Medulla oblongata (tissue), 1 donor: ENCODE data around the gene ROMO1.
"Not testable (repeated sequence)": the region's sequence is repeated elsewhere in the genome, so short reads cannot be mapped to it uniquely, and the experiment has no call there.

Source experiments
- DNase-seq: peaks from one replicate; pipeline ENCODE4 v3.0.0-alpha.2; 2015; ENCODE audit errors: extremely low spot score

Gene ROMO1

GRCh38 chr20:35730583-35731468 lies 31.6 kb downstream of the ROMO1 start:
- DNase-seq: no peak

DNA sequence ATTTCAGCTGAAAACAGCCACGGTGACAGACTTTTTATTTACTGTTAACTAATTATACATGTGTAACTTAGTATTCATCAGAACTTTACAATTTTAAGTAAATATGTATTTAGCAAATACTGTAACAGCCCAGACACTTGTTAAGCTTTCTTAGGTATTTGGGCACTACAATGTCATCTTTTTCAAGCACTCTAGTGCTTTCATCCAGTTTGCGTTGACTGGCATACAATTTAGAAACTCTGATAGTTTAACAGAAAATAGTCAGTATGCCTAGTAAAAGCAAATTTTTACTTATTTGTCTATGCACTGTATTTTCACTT lies 32.2 kb downstream of the ROMO1 start:
- DNase-seq: no peak

DNA sequence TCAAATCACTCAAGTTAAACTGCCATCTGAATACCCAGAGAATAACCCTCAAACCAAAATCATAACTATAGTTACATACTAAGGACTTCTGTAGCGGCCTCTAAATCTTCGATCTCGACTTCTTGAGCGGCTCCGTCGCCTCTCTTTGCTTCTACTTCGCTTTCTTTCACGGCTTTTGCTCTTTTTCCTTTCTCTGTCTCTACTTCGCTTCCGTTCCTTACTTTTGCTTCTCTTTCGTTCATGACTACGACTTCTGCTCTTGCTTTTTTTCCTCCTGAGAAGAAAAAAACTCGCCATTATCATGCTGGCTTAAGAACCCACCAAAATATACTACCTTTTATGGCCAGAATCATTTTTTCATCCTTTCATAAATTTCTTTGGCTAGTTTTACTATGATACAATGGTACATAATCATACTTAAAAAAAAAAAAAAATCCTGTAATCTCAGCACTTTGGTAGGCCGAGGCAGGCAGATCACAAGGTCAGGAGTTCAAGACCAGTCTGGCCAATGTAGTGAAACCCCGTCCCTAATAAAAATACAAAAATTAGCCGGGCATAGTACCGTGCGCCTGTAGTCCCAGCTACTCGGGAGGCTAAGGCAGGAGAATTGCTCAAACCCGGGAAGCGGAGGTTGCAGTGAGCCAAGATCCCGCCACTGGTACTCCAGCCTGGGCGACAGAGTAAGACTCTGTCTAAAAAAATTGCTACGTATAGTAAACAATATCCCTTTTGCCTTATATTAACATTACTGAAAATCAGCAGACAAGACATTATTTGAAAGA lies 32.8 kb downstream of the ROMO1 start:
- DNase-seq: no peak

GRCh38 chr20:35732644-35732982 lies 33.4 kb downstream of the ROMO1 start:
- DNase-seq: no peak

- no peak for DNase-seq
These were observed 35.2 kb downstream of the ROMO1 start for GRCh38 chr20:35734374-35734773.

DNA sequence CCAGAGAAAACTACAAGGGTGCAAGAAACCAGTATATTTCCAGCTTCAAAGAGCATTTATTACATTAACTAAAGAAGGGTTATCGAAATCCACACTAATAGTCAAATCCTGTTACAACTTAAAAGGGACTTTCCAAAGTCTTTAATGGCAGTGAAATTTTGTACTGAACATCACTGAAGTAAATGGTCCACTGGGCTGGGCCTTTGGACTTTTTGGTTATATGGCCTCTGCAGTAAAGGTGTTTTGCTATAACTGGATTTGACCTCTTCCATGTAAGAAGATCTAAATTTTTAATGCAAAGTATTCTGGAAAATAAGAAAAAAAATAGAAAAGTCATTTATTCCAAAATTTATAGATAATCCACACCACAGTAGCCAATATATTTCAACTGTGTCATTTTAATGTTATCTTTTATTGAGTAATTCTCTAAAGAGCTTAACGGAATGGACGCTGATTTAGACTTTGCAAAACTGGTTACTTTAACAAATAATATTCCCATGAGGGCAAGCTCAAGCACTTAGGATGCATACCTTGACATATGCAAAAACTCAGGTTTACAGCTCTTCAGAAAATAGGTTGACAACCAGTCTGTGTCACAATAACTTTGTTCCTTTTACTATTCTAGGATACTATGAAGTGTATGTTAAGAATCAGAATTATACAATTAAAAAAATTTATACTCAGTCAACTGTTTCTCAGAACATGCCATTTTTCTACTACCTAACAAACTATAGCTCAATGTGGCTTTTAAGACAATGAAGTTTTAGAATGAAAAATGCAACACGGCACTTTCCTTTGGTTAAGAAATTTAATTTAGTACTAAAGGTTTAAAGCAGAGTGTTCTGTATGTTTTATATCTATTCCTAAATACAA lies 35.8 kb downstream of the ROMO1 start:
- DNase-seq: no peak

DNA sequence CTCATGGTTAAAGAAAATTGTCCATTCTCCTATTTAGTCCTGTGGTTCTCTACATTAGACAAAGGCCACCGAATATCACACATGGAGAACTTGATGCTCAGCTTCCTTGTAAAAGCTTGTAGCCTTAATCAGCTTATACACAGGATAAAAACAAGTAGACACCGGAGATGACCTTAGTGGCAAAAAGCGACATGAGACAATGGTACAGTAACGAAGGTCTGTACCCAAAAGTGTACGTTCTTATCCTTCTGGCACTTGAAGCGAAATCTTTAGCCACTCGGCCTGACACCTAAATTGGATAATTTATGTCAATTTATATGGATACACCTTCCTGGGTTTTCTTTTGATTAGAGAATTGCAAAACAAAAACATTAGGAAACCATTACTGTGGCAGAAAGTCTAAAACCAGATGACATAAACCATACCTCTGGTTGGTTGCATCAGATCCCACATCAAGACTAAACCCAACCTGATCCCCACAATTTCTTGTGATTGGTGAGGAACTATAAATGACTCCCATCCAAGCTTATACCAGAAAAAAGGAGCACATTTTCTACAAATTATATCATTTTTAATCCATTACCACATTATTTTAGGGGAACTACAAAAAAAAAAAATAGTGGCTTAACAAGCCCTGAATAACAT lies 36.7 kb downstream of the ROMO1 start:
- no peak for DNase-seq

GRCh38 chr20:35737865-35738333 lies 38.7 kb downstream of the ROMO1 start:
- DNase-seq: no peak

GRCh38 chr20:35738410-35739179 lies 39.4 kb downstream of the ROMO1 start:
- DNase-seq: no peak

GRCh38 chr20:35739294-35740163 lies 40.3 kb downstream of the ROMO1 start:
- peak; percentile 23 for DNase-seq

GRCh38 chr20:35741892-35742740 lies 42.9 kb downstream of the ROMO1 start, which contains the start of gene RBM39:
TSS of gene RBM39 (minus strand) at chr20:35742260. CDS start at chr20:35740874, 1,386 bp downstream.
- DNase-seq: peak; percentile 100

DNA sequence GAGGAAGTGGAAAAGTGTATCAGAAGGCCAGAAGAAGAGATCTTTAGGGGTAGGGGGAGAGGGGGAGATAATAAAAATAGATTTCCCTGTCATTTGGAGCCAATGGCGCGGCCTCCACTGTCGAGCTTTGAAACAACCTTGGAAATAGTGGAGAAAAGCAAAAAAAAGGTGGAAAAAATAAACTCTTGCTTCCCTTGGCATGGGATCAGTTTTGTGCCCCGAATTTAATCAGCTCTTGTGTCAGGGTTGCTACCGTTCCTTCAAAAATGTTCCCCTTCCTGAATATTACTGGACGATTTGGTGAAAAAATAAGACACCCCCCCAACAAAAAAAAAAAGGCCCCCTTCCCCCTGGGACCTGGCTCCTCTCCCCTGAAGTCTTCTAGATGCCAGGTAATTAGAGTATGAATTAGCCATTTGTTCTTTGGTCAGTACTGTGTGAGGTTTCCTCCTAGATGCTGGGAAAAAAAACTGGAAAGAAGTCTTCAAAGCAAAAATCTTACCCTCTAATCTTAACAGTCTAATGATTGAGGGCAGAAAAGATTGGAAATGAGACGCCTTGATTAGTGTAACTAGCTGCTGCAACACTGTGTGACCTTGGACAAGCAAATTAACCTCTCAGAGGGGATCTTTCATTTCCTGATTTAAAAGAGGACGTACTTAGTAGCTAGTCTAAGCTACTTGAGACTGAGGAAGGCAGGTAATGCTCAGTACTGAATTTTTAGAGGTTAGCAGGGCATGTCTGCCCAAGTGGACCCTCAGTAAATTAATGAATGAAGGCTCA lies 43.7 kb downstream of the ROMO1 start:
- DNase-seq: peak; percentile 63

DNA sequence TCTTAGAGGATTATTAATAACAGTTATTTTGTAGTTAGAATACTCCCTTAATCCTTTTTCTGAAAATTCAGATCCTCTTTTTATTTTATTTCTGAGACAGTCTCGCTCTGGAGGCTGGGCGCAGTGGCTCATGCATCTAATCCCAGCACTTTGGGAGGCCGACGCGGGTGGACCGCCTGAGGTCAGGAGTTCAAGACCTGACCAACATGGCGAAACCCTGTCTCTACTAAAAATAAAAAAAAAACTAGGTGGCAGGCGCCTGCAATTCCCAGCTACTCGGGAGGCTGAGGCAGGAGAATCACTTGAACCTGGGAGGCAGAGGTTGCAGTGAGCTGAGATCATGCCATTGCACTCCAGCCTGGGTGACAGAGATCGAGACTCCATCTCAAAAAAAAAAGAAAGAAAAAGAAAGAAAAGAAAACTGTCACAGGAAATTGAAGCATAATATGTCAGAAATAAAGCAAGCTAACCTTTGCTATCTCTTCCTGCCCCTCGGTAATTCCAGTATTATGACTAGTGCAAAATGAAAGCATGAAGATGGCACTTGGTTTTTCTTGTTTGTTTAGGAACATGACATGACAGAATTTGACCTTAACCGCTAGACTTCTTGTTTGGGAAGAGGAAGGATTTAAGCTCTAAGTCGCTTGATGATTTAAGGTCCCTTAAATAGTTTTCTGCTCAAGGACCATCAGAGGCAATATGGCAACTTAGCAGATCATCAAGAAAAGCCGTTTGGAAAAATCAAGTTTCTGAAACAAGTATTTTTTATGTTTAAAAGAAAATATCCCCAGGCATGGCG lies 44.7 kb downstream of the ROMO1 start:
- DNase-seq: peak; percentile 58

- not testable (repeated sequence) for DNase-seq
These were observed 45.3 kb downstream of the ROMO1 start for GRCh38 chr20:35744492-35744841.
